ENCODE results near the gene WLS. TPM values are rescaled to one million over a fixed set of nuclear protein-coding genes. Genes with fewer than 3 reads are reported as not detected.
"Not testable (repeated sequence)": the region's sequence is repeated elsewhere in the genome, so short reads cannot be mapped to it uniquely, and the experiment has no call there.

WLS gene
- total RNA-seq, 1 donor from 2014 or later, result 341 TPM

- Mint-ChIP-seq H3K27me3 (ENCODE audit: unreplicated experiment) (no peaks in the 10 kb centered on the region), H3K9me3 (ENCODE audit: unreplicated experiment) (no peaks in the 10 kb centered on the region), H3K36me3 (ENCODE audit: unreplicated experiment) (peaks cover 45% of the 10 kb centered on the region), H3K4me1 (ENCODE audit: unreplicated experiment) (peaks cover 25% of the 10 kb centered on the region), H3K4me3 (ENCODE audit: unreplicated experiment) (no peak overlapping the region), H3K27ac (ENCODE audit: unreplicated experiment) (no peak overlapping the region)
- DNase-seq (ENCODE audit: extremely low spot score, unreplicated experiment), result no peak
- peak; percentile 30 for TF ChIP-seq CTCF (IDR thresholded peaks at IDR 0.05)
Observed at GRCh38 chr1:68162761-68163160, 69.6 kb downstream of the WLS start.

- DNase-seq (ENCODE audit: extremely low spot score, unreplicated experiment); H3K27me3 Mint-ChIP-seq (ENCODE audit: unreplicated experiment); H3K9me3 Mint-ChIP-seq (ENCODE audit: unreplicated experiment); H3K27ac Mint-ChIP-seq (ENCODE audit: unreplicated experiment); H3K4me3 Mint-ChIP-seq (ENCODE audit: unreplicated experiment): not testable (repeated sequence)
- Mint-ChIP-seq H3K36me3 (ENCODE audit: unreplicated experiment) (peaks cover 56% of the 10 kb centered on the region), H3K4me1 (ENCODE audit: unreplicated experiment) (peaks cover 14% of the 10 kb centered on the region)
Observed at GRCh38 chr1:68161672-68162071, 70.7 kb downstream of the WLS start.

- H3K27ac Mint-ChIP-seq (ENCODE audit: unreplicated experiment); H3K4me3 Mint-ChIP-seq (ENCODE audit: unreplicated experiment); H3K9me3 Mint-ChIP-seq (ENCODE audit: unreplicated experiment); DNase-seq (ENCODE audit: extremely low spot score, unreplicated experiment); H3K27me3 Mint-ChIP-seq (ENCODE audit: unreplicated experiment): not testable (repeated sequence)
- peaks cover 63% of the 10 kb centered on the region for H3K36me3 Mint-ChIP-seq (ENCODE audit: unreplicated experiment)
- peaks cover 12% of the 10 kb centered on the region for H3K4me1 Mint-ChIP-seq (ENCODE audit: unreplicated experiment)
Observed at GRCh38 chr1:68160935-68161334, 71.4 kb downstream of the WLS start.

- H3K4me3 Mint-ChIP-seq (ENCODE audit: unreplicated experiment), result no peak overlapping the region
- no peak for DNase-seq (ENCODE audit: extremely low spot score, unreplicated experiment)
- no peaks in the 10 kb centered on the region for H3K9me3 Mint-ChIP-seq (ENCODE audit: unreplicated experiment)
- H3K4me1 Mint-ChIP-seq (ENCODE audit: unreplicated experiment), result peaks cover 12% of the 10 kb centered on the region
- TF ChIP-seq CTCF (IDR thresholded peaks at IDR 0.05), result no peak
- H3K27ac Mint-ChIP-seq (ENCODE audit: unreplicated experiment), result no peak overlapping the region
- H3K36me3 Mint-ChIP-seq (ENCODE audit: unreplicated experiment), result peaks cover 71% of the 10 kb centered on the region
- no peaks in the 10 kb centered on the region for H3K27me3 Mint-ChIP-seq (ENCODE audit: unreplicated experiment)
Observed at GRCh38 chr1:68160021-68160420, 72.3 kb downstream of the WLS start.

GRCh38 chr1:68158837-68159236 lies 73.5 kb downstream of the WLS start:
- TF ChIP-seq CTCF (IDR thresholded peaks at IDR 0.05), result no peak

GRCh38 chr1:68157416-68157815 lies 74.9 kb downstream of the WLS start:
- Mint-ChIP-seq H3K27ac (ENCODE audit: unreplicated experiment) (no peak overlapping the region), H3K27me3 (ENCODE audit: unreplicated experiment) (no peaks in the 10 kb centered on the region), H3K4me1 (ENCODE audit: unreplicated experiment) (peaks cover 10% of the 10 kb centered on the region), H3K36me3 (ENCODE audit: unreplicated experiment) (peaks cover 63% of the 10 kb centered on the region), H3K4me3 (ENCODE audit: unreplicated experiment) (no peak overlapping the region), H3K9me3 (ENCODE audit: unreplicated experiment) (no peaks in the 10 kb centered on the region)
- DNase-seq (ENCODE audit: extremely low spot score, unreplicated experiment), result no peak
- no peak for TF ChIP-seq CTCF (IDR thresholded peaks at IDR 0.05)

More at GRCh38 chr1:68158837-68159236, 73.5 kb downstream of the WLS start:
- H3K36me3 Mint-ChIP-seq (ENCODE audit: unreplicated experiment), result peaks cover 72% of the 10 kb centered on the region
- no peaks in the 10 kb centered on the region for H3K9me3 Mint-ChIP-seq (ENCODE audit: unreplicated experiment)
- H3K27me3 Mint-ChIP-seq (ENCODE audit: unreplicated experiment), result no peaks in the 10 kb centered on the region
- DNase-seq (ENCODE audit: extremely low spot score, unreplicated experiment), result no peak
- no peak overlapping the region for H3K4me3 Mint-ChIP-seq (ENCODE audit: unreplicated experiment)
- peaks cover 10% of the 10 kb centered on the region for H3K4me1 Mint-ChIP-seq (ENCODE audit: unreplicated experiment)
- no peak overlapping the region for H3K27ac Mint-ChIP-seq (ENCODE audit: unreplicated experiment)

Measured in osteocyte (in vitro differentiated cells).